D341Med (cell line): ENCODE results near the gene GRAMD1A.

ENCODE experiments used
- DNase-seq: peaks from one replicate; pipeline ENCODE4 v3.0.0; 2012; ENCODE audit warnings: low spot score

The GRAMD1A gene

GRCh38 chr19:35075202-35076025, 75.3 kb downstream of the GRAMD1A start:
- DNase-seq, result no peak

- no peak for DNase-seq
Observed at GRCh38 chr19:35076026-35076370, 75.9 kb downstream of the GRAMD1A start.
